ENCODE results near the gene TJP3.

DNA sequence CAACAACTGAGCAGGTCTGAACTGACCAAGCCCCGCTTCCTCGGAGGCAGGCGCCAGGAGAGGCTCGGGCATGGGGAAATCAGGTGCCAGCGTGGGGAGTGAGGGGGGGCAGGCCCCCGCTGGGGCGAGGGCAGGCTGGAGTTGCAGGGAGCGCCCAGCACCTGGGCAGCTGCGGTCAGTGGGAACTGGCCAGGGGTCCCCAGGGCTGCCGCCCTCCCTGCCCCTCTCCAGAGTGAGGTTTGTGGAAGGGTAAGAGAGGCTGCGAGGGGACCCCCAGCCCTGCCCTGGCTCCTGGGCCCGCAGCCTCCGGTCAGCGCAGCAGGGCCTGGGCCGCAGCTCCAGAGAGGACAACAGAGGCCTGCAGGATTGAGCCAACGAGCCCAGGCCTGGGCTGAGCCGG is 40.4 kb upstream of the TJP3 start:
- TF ChIP-seq, protein P1, sequence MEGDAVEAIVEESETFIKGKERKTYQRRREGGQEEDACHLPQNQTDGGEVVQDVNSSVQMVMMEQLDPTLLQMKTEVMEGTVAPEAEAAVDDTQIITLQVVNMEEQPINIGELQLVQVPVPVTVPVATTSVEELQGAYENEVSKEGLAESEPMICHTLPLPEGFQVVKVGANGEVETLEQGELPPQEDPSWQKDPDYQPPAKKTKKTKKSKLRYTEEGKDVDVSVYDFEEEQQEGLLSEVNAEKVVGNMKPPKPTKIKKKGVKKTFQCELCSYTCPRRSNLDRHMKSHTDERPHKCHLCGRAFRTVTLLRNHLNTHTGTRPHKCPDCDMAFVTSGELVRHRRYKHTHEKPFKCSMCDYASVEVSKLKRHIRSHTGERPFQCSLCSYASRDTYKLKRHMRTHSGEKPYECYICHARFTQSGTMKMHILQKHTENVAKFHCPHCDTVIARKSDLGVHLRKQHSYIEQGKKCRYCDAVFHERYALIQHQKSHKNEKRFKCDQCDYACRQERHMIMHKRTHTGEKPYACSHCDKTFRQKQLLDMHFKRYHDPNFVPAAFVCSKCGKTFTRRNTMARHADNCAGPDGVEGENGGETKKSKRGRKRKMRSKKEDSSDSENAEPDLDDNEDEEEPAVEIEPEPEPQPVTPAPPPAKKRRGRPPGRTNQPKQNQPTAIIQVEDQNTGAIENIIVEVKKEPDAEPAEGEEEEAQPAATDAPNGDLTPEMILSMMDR (IDR thresholded peaks at IDR 0.05) = no peak
- TF ChIP-seq POLR2A (IDR thresholded peaks at IDR 0.05) = no peak
